ENCODE results near the gene ZNF740. TPM values are rescaled to one million over a fixed set of nuclear protein-coding genes. Genes with fewer than 3 reads are reported as not detected.

ZNF740 gene
- total and polyA plus RNA-seq, 7 experiments from 2014 or later = 3.6 to 135 (median 45.6) TPM

Other genes starting within 250 kb of the ZNF740 start
- gene KRT18, start 231.6 kb upstream of the ZNF740 start, total RNA-seq = 10 to 100 TPM in 3 of 5 experiments, 1 to 10 TPM in 1, under 1 TPM in 1; 0.46 to 12.0 (median 10.1) TPM
- gene KRT18, start 231.6 kb upstream of the ZNF740 start, polyA plus RNA-seq = 10 to 100 TPM; 14.1 to 23.1 TPM
- gene EIF4B, start 174.3 kb upstream of the ZNF740 start, total RNA-seq = 100 to 1,000 TPM; 380 to 919 (median 833) TPM
- 100 to 1,000 TPM; 134 to 145 TPM for gene EIF4B, start 174.3 kb upstream of the ZNF740 start, polyA plus RNA-seq
- gene TNS2, start 130.7 kb upstream of the ZNF740 start, total RNA-seq = 1 to 10 TPM in 4 of 5 experiments, under 1 TPM in 1; 0.73 to 4.4 (median 2.5) TPM
- under 1 TPM; 0.26 to 0.30 TPM for gene TNS2, start 130.7 kb upstream of the ZNF740 start, polyA plus RNA-seq
- 10 to 100 TPM; 33.0 to 48.0 (median 36.4) TPM for gene SPRYD3, start 101.3 kb upstream of the ZNF740 start, total RNA-seq
- gene SPRYD3, start 101.3 kb upstream of the ZNF740 start, polyA plus RNA-seq = 10 to 100 TPM; 48.5 to 57.6 TPM
- gene IGFBP6, start 83.1 kb upstream of the ZNF740 start, total RNA-seq = under 1 TPM in 3 of 5 experiments, not detected in 2; 0.34 to 0.56 (median 0.54) TPM
- under 1 TPM; 0.41 to 0.81 TPM for gene IGFBP6, start 83.1 kb upstream of the ZNF740 start, polyA plus RNA-seq
- gene SOAT2, start 77.2 kb upstream of the ZNF740 start, total RNA-seq = under 1 TPM in 4 of 5 experiments, not detected in 1; 0.35 to 0.69 (median 0.51) TPM
- under 1 TPM in 1 of 2 donors, not detected in 1; 0.31 TPM for gene SOAT2, start 77.2 kb upstream of the ZNF740 start, polyA plus RNA-seq
- 10 to 100 TPM; 34.1 to 76.3 (median 69.1) TPM for gene CSAD, start 203 bp downstream of the ZNF740 start, total RNA-seq
- gene CSAD, start 203 bp downstream of the ZNF740 start, polyA plus RNA-seq = 1 to 10 TPM; 1.3 to 2.1 TPM
- gene ITGB7, start 26.5 kb downstream of the ZNF740 start, total RNA-seq = 100 to 1,000 TPM; 208 to 760 (median 408) TPM
- 100 to 1,000 TPM; 191 to 205 TPM for gene ITGB7, start 26.5 kb downstream of the ZNF740 start, polyA plus RNA-seq
- 10 to 100 TPM; 22.4 to 73.1 (median 57.4) TPM for gene RARG, start 51.5 kb downstream of the ZNF740 start, total RNA-seq
- 10 to 100 TPM in 1 of 2 donors, 1 to 10 TPM in 1; 6.4 to 17.2 TPM for gene RARG, start 51.5 kb downstream of the ZNF740 start, polyA plus RNA-seq
- 10 to 100 TPM in 1 of 5 experiments, 1 to 10 TPM in 2, under 1 TPM in 2; 0.08 to 65.4 (median 1.1) TPM for gene ESPL1, start 87.6 kb downstream of the ZNF740 start, total RNA-seq
- not detected for gene ESPL1, start 87.6 kb downstream of the ZNF740 start, polyA plus RNA-seq
- gene PFDN5, start 114.8 kb downstream of the ZNF740 start, total RNA-seq = 100 to 1,000 TPM; 323 to 785 (median 692) TPM
- gene PFDN5, start 114.8 kb downstream of the ZNF740 start, polyA plus RNA-seq = 1,000 to 10,000 TPM; 1,766 to 1,956 TPM
- gene MYG1, start 119.0 kb downstream of the ZNF740 start, total RNA-seq = 10 to 100 TPM; 38.9 to 55.9 (median 49.2) TPM
- gene MYG1, start 119.0 kb downstream of the ZNF740 start, polyA plus RNA-seq = 10 to 100 TPM; 69.6 to 75.1 TPM
- gene AAAS, start 140.9 kb downstream of the ZNF740 start, total RNA-seq = 10 to 100 TPM; 35.4 to 73.5 (median 69.0) TPM
- gene AAAS, start 140.9 kb downstream of the ZNF740 start, polyA plus RNA-seq = 10 to 100 TPM; 45.9 to 58.2 TPM
- gene SP7, start 155.6 kb downstream of the ZNF740 start, total RNA-seq = not detected
- under 1 TPM; 0.13 to 0.18 TPM for gene SP7, start 155.6 kb downstream of the ZNF740 start, polyA plus RNA-seq
- 100 to 1,000 TPM in 2 of 5 experiments, 10 to 100 TPM in 3; 62.7 to 103 (median 79.6) TPM for gene SP1, start 199.5 kb downstream of the ZNF740 start, total RNA-seq
- gene SP1, start 199.5 kb downstream of the ZNF740 start, polyA plus RNA-seq = 10 to 100 TPM; 10.2 to 13.6 TPM
- not detected for gene AMHR2, start 243.1 kb downstream of the ZNF740 start, total RNA-seq
- not detected for gene AMHR2, start 243.1 kb downstream of the ZNF740 start, polyA plus RNA-seq